ENCODE data around the gene SCN8A.
A peak's percentile ranks its signal among the peaks of the same experiment; 100 is the strongest.

The SCN8A gene

DNA sequence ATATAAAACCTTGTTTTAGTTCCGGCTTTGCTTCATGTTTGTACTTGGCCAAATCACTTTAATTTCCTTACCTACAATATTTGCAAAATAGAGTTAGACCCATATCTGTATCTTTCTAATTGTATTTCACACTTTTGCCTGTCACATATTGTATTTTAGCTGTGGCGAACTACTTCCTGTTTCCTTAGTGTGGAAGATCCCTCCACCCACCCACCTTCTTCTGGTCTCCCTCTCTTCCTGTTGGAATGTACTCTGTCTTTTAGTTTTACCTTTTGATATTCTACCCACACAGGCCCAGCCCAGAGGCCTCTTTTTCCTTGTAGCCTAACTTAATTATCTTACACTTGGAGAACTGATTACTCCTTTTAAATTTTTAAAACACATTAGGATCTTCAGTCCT is 78.2 kb downstream of the SCN8A start:
- no peak for DNase-seq (ENCODE audit: low read depth, low spot score)

DNA sequence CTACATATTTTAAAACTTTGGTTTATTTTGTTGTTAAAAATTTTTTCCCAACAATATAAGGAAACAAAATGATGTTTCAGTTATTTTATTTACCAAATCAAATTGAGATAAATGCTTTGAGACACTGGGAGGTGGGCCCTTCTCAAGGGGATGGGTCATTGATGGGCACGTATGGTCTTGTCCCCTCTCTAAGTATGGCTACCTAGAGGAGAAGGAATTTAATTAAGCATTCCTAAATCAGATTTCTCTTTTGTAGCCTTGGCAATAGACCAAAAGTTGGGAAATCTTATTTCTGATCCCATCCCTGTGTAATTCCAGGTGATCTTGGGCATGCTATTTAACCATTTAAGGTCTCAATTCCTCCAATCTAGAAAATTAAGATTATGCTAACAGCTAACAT is 79.0 kb downstream of the SCN8A start:
- DNase-seq (ENCODE audit: low read depth, low spot score): no peak

- DNase-seq (ENCODE audit: low read depth, low spot score): no peak
These were observed 81.3 kb downstream of the SCN8A start for GRCh38 chr12:51672334-51672733.

DNA sequence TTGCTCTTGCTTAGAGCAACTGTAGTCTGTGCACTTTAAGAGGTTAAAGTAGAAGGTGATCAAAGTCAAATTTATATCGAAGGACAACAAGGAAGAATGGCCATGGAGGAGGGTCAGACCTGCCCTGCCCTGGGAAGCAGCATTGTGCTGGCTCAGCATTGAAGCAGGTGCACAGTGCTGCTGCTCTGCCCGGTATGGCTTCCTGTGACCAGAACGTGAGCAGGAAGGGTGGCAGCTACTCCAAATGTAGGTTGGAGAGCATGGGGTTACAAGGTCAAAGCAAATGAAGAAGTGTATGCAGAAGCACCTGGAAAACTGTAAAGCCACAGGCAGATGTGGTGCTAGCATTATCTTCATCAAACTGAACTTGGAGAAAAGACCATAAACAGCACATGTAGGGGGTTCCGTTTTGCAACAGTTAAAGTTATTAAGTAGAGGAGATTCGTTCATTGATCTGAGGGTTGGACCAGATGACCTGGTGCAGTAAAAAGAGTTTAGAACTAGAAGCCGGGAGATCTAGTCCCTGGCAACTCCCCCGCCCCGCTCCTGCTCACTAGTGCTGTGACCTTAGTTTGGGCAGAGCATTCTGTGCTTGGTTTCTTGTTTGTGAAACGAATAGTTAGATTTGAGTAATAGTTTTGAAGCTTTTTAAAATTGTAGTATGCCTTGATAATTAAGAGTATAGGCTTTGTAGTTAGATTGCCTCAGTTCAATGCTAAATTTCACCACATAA is 84.2 kb downstream of the SCN8A start:
- DNase-seq (ENCODE audit: low read depth, low spot score): no peak

- DNase-seq (ENCODE audit: low read depth, low spot score): no peak
These were observed 85.8 kb downstream of the SCN8A start for GRCh38 chr12:51676875-51677274.

GRCh38 chr12:51677284-51677968 is 86.4 kb downstream of the SCN8A start:
- DNase-seq (ENCODE audit: low read depth, low spot score): no peak

DNA sequence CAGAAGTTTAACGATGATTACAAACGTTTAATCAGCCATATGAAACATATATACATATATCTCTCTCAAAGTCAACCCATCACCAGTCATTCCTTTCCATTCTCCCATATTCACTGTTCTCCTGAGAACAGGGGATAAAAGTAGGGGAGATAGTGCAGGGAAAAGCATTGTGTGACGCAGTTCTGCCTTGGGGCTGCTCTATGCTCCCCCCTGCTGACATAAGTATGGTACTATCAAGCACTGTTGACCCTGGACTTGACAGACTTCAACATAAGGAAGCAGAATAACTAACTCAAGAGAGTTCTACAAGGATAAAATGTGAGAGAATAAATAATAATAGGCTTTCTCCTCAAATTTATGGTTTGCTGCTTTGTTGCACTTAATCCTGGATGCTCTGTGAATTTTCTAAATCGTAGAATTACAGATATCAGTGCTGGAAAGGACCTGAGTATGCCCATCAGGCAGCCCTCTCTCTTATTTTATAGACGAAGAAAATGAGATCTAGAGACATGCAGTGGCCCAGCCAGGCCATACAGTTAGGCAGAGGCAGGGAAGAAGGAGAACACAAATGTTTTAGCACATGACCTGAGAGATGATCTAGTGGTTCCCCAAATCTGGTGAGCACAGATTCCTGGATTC is 87.2 kb downstream of the SCN8A start:
- peak; percentile 33 for DNase-seq (ENCODE audit: low read depth, low spot score)

DNA sequence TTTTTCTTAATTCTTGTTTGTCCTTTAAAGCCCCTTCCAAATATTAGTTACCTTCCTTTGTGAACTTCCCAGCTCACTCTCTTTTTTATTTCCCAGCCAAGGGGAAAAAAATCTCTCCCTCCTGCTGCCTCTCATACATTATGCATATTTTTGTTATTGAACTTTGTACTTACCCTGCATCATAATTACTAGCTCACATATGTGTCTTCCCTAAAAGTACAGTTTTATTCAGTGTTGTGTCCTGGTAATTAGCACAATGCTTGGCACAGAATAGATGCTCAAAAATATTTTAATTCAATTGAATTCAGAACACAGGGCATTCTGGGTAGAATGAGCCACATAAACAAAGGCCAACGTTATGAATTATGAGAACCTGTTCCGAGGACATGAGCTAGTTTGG is 91.9 kb downstream of the SCN8A start:
- no peak for DNase-seq (ENCODE audit: low read depth, low spot score)

DNA sequence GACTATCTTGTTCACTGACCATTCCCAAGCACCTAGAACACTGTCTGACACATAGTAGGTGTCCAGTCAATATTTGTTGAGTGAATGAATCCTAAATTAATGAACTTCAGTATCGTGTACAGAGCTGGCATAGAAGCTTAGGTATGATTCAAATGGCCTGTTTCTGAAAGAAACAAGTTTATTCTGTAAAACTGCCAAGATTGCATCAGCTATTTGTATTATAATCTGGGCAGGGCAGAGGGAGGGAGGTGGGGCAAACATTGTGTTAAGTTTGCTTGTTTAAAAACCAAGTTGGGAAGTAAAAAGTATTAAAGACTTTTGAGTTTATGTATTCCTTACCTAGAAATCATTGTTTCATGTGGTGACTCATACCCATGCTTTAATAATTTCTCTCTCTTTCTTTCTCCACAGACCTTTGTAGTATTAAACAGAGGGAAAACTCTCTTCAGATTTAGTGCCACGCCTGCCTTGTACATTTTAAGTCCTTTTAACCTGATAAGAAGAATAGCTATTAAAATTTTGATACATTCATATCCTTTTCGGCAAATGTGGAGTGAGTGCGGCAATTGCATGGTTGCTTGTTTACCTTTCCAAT is 92.8 kb downstream of the SCN8A start:
- DNase-seq (ENCODE audit: low read depth, low spot score): no peak

GRCh38 chr12:51686727-51687126 is 95.7 kb downstream of the SCN8A start:
- no peak for DNase-seq (ENCODE audit: low read depth, low spot score)

GRCh38 chr12:51687177-51687576 is 96.1 kb downstream of the SCN8A start:
- no peak for DNase-seq (ENCODE audit: low read depth, low spot score)

GRCh38 chr12:51687614-51688013 is 96.6 kb downstream of the SCN8A start:
- no peak for DNase-seq (ENCODE audit: low read depth, low spot score)

DNA sequence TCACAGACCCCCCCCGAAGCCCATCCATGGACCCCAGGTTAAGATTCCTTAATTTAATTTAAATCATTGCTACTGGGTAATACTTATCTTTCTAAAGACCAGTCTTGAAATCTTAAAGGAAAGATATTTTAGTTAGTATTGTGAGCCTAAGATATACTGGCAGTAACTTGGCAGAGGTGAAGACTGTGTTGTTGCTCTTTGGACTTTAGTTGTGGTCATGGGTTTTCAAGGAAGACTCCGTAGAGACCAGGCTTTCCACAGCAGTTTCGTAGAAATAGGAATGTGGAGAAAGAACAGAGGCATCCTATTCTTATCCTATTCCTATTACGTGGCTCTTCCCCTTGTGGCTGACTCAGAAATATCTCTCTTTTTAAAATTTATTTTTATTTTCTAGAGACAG is 99.0 kb downstream of the SCN8A start:
- no peak for DNase-seq (ENCODE audit: low read depth, low spot score)

DNA sequence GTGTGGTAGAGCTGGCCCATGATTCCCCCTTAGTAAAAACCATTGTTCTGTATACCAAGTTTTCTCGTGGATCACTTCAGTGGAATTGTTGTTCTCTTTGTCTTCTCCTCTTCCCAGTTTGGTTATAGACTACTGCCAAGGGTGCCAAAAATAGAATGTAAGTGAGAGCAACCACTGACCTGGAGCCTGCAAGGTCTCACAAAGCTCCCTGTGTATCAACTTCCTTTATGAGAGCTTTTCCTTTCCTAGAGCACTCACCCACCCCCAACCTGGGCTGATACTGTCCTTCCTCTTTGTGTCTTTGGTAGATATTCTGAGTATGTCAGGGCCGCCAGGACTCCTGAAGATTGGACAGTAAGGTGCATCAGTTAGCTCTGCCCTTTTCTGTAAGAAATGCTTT is 101.0 kb downstream of the SCN8A start:
- no peak for DNase-seq (ENCODE audit: low read depth, low spot score)

- DNase-seq (ENCODE audit: low read depth, low spot score): no peak
These were observed 102.5 kb downstream of the SCN8A start for GRCh38 chr12:51693569-51693968.

DNA sequence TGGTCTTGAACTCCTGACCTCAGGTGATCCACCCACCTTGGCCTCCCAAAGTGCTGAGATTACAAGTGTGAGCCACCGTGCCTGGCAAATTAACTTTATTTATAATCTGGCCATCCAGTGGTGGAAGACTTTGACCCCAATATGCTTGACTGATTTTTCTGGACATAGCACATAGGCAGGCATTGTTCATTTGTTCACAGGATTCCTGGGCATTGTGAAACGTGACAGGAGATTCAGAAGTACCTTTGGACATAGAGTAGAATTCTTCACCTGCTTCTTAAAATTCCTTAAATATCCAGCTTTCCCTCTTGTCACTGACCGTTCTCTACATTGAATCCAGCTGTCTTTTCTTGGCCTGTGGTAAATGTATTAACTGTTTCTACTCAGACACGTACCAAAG is 103.1 kb downstream of the SCN8A start:
- DNase-seq (ENCODE audit: low read depth, low spot score): no peak

DNA sequence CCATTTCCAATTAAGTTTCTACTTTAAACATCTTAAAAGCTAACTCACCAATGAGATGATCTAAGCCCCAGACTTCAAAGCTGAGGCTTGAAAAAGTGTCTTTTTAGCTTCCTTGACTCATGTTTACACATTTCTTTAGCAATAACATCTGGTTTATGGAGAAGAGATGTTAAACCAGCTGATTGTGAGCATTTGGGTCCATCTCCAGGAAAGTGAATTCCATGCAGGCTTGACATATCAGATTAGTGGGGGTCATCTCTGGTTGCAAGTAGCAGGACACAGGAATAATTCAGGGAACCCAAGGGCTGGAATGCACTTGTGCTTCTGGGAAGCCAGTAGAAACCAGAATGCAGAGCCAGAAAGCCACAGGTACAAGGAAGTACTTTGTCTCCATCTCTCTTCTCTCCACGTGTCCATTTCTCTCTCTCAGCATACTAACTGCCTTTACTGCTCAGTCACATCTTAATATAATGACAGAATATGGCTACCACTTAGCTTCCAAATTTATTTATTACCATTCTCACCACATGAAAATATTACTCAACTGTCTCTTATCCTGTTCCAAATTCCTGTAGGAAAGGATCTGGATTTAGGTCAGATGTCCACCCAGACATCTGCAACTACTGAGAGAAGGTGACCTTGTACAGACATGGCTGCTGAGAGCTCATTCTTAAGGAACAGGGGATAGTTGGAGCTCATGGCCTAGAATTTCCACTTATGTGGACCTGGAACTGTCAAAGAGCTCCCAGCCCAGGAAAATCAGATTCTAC is 104.4 kb downstream of the SCN8A start:
- DNase-seq (ENCODE audit: low read depth, low spot score): no peak

- no peak for DNase-seq (ENCODE audit: low read depth, low spot score)
These were observed 108.2 kb downstream of the SCN8A start for GRCh38 chr12:51699219-51699618.

- DNase-seq (ENCODE audit: low read depth, low spot score): no peak
These were observed 109.9 kb downstream of the SCN8A start for GRCh38 chr12:51700887-51701286.

DNA sequence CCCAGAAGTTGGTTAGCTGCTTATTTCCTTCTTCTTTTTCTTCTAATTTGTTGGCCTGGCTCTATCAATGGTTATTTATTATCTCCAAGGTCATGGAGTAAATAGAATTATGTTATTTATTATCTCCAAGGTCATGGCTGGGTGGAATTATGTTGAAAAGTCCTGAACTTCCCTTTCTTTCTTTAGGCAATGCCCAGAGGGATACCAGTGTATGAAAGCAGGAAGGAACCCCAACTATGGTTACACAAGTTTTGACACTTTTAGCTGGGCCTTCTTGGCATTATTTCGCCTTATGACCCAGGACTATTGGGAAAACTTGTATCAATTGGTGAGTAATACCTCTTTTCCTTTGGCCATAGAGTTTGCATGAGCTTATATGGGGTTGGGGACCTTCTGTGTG is 111.6 kb downstream of the SCN8A start:
- no peak for DNase-seq (ENCODE audit: low read depth, low spot score)

- no peak for DNase-seq (ENCODE audit: low read depth, low spot score)
These were observed 114.4 kb downstream of the SCN8A start for GRCh38 chr12:51705450-51705849.

DNA sequence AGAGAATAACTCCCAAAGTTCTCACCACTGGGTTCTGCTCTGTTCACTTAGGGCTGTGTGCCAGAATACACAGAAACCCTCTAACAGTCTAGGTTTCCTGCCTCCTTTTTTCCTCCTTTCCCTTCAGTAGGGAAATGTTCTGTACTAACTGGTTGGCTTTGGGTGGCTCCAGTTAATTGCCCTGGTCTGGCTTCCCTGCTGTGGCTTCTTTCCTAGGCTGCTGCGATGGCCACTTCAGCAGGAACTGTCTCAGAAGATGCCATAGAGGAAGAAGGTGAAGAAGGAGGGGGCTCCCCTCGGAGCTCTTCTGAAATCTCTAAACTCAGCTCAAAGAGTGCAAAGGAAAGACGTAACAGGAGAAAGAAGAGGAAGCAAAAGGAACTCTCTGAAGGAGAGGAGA is 115.2 kb downstream of the SCN8A start:
- DNase-seq (ENCODE audit: low read depth, low spot score): no peak
